HL-60/S4 (cell line): ENCODE results near the gene M6PR.
"Not testable (repeated sequence)": the region's sequence is repeated elsewhere in the genome, so short reads cannot be mapped to it uniquely, and the experiment has no call there.

Experiments used
- in situ Hi-C: fragments of 300-500 bp; cut with MboI; formaldehyde crosslinking; loops from 2 replicates; pipeline ENCODE4 v1.14.3; 2022; ENCODE audit warnings: low sequenced_read_pairs

The M6PR gene

GRCh38 chr12:8914033-8914715, 35.3 kb downstream of the M6PR start, which contains the start of gene PHC1:
PHC1 (plus strand) TSS chr12:8914509; CDS start chr12:8917678, 3,169 bp downstream.
- in situ Hi-C loops = not testable (repeated sequence)

GRCh38 chr12:8913702-8914032, 35.8 kb downstream of the M6PR start:
- in situ Hi-C loops = no loop called here

GRCh38 chr12:8912914-8913313, 36.5 kb downstream of the M6PR start:
- in situ Hi-C loops = no loop called here

DNA sequence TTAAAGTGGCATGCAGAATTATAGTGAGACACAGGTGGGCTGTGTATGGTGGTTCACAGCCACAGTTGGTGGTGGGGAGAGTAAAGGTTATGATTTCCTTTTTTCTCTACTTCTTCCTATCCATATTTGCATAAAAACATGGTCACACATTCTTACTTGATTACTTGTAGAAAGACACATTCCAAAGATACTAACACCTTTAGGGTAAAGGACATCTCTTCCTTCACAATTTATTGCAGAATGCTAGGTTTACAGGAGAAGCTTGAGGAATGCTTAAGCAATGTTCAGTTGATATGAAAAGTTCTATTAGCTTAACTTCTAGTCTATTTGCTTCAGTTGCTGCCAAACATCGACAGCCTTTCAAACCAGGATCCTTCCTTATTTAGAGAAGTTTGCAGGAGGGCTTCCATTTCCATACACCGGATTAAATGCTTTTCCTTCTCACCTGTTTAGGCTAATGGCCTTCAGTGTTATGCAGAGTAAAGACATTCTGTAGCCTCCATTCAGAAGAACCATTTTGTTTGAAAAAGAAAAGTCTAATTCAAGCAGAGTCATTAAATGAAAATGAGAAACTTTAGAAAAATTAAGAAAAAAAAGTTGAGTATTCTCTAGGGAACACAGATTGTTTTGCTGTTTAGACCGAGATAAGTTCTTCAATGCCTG, 37.7 kb downstream of the M6PR start:
- in situ Hi-C loops = no loop called here

GRCh38 chr12:8909752-8910151, 39.7 kb downstream of the M6PR start:
- in situ Hi-C loops = no loop called here

- in situ Hi-C loops = no loop called here
Measured at GRCh38 chr12:8907513-8907912, 41.9 kb downstream of the M6PR start.

DNA sequence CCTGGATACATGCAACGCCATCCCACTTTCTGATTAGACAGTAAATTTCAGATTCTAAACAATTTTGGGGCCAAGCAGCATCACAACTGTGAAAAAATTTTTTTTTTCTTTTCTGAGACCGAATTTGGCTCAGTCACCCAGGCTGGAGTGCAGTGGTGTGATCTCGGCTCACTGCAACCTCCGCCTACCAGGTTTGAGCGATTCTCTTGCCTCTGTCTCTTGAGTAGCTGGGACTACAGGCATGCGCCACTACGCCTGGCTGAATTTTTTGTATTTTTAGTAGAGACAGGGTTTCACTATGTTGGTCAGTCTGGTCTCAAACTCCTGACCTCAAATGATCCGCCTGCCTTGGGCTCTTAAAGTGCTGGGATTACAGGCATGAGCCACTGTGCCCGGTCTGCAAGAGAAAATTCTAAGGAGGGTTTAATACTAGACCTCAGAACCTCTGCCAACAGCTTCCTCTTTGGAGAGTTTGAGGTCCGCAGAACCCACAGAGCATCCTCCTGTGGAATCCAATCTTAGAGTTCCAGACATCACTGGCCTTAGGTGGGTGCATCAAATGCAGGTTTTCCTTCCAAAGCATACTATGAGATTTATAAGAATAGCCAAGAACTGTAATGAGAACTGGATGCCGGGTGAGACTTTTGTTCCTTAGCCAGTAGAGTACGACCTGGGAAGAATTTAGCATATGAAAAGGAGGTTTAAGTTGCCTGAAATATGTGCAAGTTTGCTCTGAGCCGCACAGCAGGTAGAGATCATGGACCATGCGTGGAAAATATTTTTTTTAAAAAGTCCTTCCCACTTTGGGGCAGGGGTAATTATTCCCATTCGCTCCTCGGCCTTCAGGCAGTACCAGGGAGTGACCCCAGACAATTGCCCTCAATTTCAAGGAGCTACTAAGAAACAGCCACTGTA, 42.9 kb downstream of the M6PR start:
- in situ Hi-C loops = no loop called here

DNA sequence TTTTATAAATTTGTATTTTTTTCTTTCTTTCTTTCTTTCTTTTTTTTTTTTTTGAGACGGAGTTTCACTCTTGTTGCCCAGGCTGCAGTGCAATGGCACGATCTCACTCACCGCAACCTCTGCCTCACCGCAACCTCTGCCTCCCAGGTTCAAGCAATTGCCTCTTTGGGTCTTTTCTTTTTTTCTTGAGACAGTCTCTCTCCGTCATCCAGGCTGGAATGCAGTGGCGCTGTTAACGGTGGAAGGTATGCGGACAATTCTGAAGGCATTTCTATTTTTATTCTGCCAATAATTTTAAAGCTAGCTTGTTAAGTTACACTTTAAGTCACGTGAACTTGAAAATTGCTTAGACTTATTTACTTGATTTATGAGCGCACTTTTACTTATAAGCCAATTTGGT, 43.9 kb downstream of the M6PR start:
- in situ Hi-C loops = no loop called here

GRCh38 chr12:8904665-8905064, 44.8 kb downstream of the M6PR start:
- in situ Hi-C loops = no loop called here

GRCh38 chr12:8903646-8904045, 45.8 kb downstream of the M6PR start:
- in situ Hi-C loops = no loop called here

- in situ Hi-C loops = not testable (repeated sequence)
Measured at GRCh38 chr12:8902703-8903102, 46.7 kb downstream of the M6PR start.

DNA sequence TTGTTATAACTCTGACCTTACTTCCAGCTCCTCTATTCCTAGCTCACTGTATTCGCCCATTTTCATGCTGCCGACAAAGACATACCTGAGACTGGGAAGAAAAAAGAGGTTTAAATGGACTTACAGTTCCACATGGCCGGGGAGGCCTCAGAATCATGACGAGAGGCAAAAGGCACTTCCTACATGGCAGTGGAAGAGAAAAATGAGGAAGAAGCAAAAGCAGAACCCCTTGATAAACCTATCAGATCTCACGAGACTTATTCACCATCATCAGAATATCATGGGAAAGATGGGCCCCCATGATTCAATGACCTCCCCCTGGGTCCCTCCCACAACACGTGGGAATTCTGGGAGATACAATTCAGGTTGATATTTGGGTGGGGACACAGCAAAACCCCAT, 49.6 kb downstream of the M6PR start:
- in situ Hi-C loops = loop anchor here (10.0 kb wide), 1 partner anchor 145 kb away; no protein-coding TSS in a partner anchor

- in situ Hi-C loops = loop anchor here (10.0 kb wide), 1 partner anchor 148 kb away; no protein-coding TSS in a partner anchor
Measured at GRCh38 chr12:8897081-8897480, 52.4 kb downstream of the M6PR start.

GRCh38 chr12:8894986-8895385, 54.5 kb downstream of the M6PR start:
- in situ Hi-C loops = loop anchor here (10.0 kb wide), 1 partner anchor 150 kb away; no protein-coding TSS in a partner anchor

GRCh38 chr12:8894378-8894777, 55.1 kb downstream of the M6PR start:
- in situ Hi-C loops = loop anchor here (10.0 kb wide), 1 partner anchor 150 kb away; no protein-coding TSS in a partner anchor

DNA sequence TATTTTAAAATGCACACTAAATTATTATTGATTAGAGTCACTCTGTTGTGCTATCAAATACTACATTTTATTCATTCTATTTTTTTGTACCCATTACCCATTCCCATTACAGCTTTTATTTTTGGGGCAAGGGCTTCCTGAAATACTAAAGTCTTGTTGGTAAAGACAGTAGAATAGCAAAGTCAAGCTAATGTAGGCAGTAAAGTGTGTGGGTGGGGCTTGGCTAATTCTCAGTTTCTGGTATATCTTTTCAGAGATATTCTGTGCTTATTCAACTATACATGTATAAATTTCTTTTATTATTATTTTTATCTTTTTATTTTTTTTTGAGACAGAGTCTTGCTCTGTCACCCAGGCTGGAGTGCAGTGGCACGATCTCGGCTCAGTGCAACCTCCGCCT, 57.5 kb downstream of the M6PR start:
- in situ Hi-C loops = loop anchor here (10.0 kb wide), 1 partner anchor 153 kb away; no protein-coding TSS in a partner anchor
